ENCODE data around the gene LRCH4.
"Not testable (repeated sequence)": the region's sequence is repeated elsewhere in the genome, so short reads cannot be mapped to it uniquely, and the experiment has no call there.

Gene LRCH4

GRCh38 chr7:100546926-100547800 lies 38.8 kb downstream of the LRCH4 start:
- no peak for DNase-seq (ENCODE audit: low read depth in 2 of 2, low spot score in 1 of 2)

- no peak for DNase-seq (ENCODE audit: low read depth in 2 of 2, low spot score in 1 of 2)
Measured at GRCh38 chr7:100546129-100546925, 39.6 kb downstream of the LRCH4 start.

GRCh38 chr7:100545360-100546128 lies 40.4 kb downstream of the LRCH4 start:
- no peak for DNase-seq (ENCODE audit: low read depth in 2 of 2, low spot score in 1 of 2)

- no peak for DNase-seq (ENCODE audit: low read depth in 2 of 2, low spot score in 1 of 2)
Measured at GRCh38 chr7:100544967-100545359, 41.0 kb downstream of the LRCH4 start.

GRCh38 chr7:100544386-100544785 lies 41.5 kb downstream of the LRCH4 start:
- DNase-seq (ENCODE audit: low read depth in 2 of 2, low spot score in 1 of 2), result no peak

GRCh38 chr7:100543586-100543985 lies 42.3 kb downstream of the LRCH4 start:
- no peak for DNase-seq (ENCODE audit: low read depth in 2 of 2, low spot score in 1 of 2)

- DNase-seq (ENCODE audit: low read depth in 2 of 2, low spot score in 1 of 2), result not testable (repeated sequence)
Measured at GRCh38 chr7:100541309-100541708, 44.6 kb downstream of the LRCH4 start.

- no peak for DNase-seq (ENCODE audit: low read depth in 2 of 2, low spot score in 1 of 2)
Measured at GRCh38 chr7:100540073-100540723, 45.7 kb downstream of the LRCH4 start.

- DNase-seq (ENCODE audit: low read depth in 2 of 2, low spot score in 1 of 2), result no peak
Measured at GRCh38 chr7:100539436-100540006, 46.4 kb downstream of the LRCH4 start.

GRCh38 chr7:100538654-100539435 lies 47.1 kb downstream of the LRCH4 start, which contains the start of gene AGFG2:
Gene AGFG2, plus strand, starts transcription at chr7:100539203. Its CDS starts 144 bp downstream, at chr7:100539347.
- DNase-seq (ENCODE audit: low read depth in 2 of 2, low spot score in 1 of 2), result peak; percentile 99 to 100

- DNase-seq (ENCODE audit: low read depth in 2 of 2, low spot score in 1 of 2), result no peak
Measured at GRCh38 chr7:100538348-100538653, 47.6 kb downstream of the LRCH4 start.

GRCh38 chr7:100536695-100537094 lies 49.2 kb downstream of the LRCH4 start:
- DNase-seq (ENCODE audit: low read depth in 2 of 2, low spot score in 1 of 2), result not testable (repeated sequence)

GRCh38 chr7:100535982-100536381 lies 49.9 kb downstream of the LRCH4 start:
- not testable (repeated sequence) for DNase-seq (ENCODE audit: low read depth in 2 of 2, low spot score in 1 of 2)

- no peak for DNase-seq (ENCODE audit: low read depth in 2 of 2, low spot score in 1 of 2)
Measured at GRCh38 chr7:100532165-100533022, 53.5 kb downstream of the LRCH4 start.

GRCh38 chr7:100528108-100528866 lies 57.6 kb downstream of the LRCH4 start:
- not testable (repeated sequence) for DNase-seq (ENCODE audit: low read depth in 2 of 2, low spot score in 1 of 2)

All from stimulated activated CD8-positive, alpha-beta memory T cell treated with anti-CD3 and anti-CD28 coated beads, Interleukin-4, amount 100 ng/mL, for 4 hours (primary cell).